Subcutaneous abdominal adipose tissue (tissue), 5 donors: Measurements from ENCODE around the gene CYP11A1.

Experiments
- H3K27ac ChIP-seq: one replicate; pipeline ENCODE4 v1.7.0; 2013; ENCODE audit warnings: low read depth, mild to moderate bottlenecking, inconsistent platforms, low read length, moderate library complexity
- H3K27me3 ChIP-seq, 5 donors: one replicate each; pipeline ENCODE4 v1.7.0; 2013; ENCODE audit warnings: low read length in 5 of 5, inconsistent platforms in 1 of 5; ENCODE audit not compliant: control insufficient read depth in 5 of 5, insufficient read depth in 4 of 5
- H3K36me3 ChIP-seq, 5 donors: one replicate each; pipeline ENCODE4 v1.7.0; 2013; ENCODE audit warnings: low read length in 5 of 5; ENCODE audit not compliant: control insufficient read depth in 5 of 5, insufficient read depth in 5 of 5
- H3K4me1 ChIP-seq, 5 donors: one replicate each; pipeline ENCODE4 v1.7.0; 2013; ENCODE audit warnings: low read length in 5 of 5, mild to moderate bottlenecking in 3 of 5, moderate library complexity in 1 of 5; ENCODE audit not compliant: control insufficient read depth in 5 of 5, insufficient read depth in 5 of 5
- H3K4me3 ChIP-seq, 5 donors: one replicate each; pipeline ENCODE4 v1.7.0; 2013; ENCODE audit warnings: low read length in 5 of 5, low read depth in 1 of 5
- H3K9ac ChIP-seq, 5 donors: one replicate each; pipeline ENCODE4 v1.7.0; 2013; ENCODE audit warnings: low read length in 5 of 5, mild to moderate bottlenecking in 4 of 5, moderate library complexity in 3 of 5
- H3K9me3 ChIP-seq, 5 donors: one replicate each; pipeline ENCODE4 v1.7.0; 2013; ENCODE audit warnings: low read length in 5 of 5; ENCODE audit not compliant: control insufficient read depth in 5 of 5
- donor health status: healthy.
- donor health status: healthy.
- donor health status: healthy.
- donor health status: healthy.
- donor health status: healthy.

CYP11A1 gene

DNA sequence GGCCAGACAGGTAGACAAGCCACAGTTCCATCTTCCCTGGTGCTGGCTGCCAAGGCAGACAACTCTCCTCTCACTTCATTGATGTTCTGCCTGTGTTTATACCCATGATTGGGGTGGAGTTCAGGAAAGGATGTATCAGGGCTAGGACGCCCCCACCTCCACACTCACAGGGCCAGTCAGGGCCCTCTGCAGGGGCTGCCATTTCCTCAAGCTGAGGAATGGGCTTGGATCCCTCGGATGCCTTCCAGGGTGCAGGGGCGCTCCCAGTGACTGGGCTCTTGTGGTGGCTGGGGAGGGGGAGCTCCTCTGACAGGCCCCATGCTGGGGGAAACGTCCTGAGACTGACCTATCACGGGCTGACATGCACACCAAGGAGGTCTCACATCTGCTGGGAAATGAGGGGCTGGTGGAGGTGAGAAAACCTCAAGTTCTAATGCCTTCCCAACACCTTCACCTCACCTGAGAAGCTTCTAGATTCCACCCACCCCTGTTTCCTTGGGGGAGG lies 34.9 kb upstream of the CYP11A1 start:
- no peaks in the 10 kb centered on the region for H3K9me3 ChIP-seq
- H3K27ac ChIP-seq = no peak overlapping the region
- H3K27me3 ChIP-seq = peaks cover 0 to 24% (median 3%) of the 10 kb centered on the region in 5 donors
- H3K36me3 ChIP-seq = no peaks in the 10 kb centered on the region
- H3K9ac ChIP-seq = no peak overlapping the region
- no peak overlapping the region for H3K4me3 ChIP-seq
- peaks cover 0 to 20% (median 11%) of the 10 kb centered on the region in 5 donors for H3K4me1 ChIP-seq

DNA sequence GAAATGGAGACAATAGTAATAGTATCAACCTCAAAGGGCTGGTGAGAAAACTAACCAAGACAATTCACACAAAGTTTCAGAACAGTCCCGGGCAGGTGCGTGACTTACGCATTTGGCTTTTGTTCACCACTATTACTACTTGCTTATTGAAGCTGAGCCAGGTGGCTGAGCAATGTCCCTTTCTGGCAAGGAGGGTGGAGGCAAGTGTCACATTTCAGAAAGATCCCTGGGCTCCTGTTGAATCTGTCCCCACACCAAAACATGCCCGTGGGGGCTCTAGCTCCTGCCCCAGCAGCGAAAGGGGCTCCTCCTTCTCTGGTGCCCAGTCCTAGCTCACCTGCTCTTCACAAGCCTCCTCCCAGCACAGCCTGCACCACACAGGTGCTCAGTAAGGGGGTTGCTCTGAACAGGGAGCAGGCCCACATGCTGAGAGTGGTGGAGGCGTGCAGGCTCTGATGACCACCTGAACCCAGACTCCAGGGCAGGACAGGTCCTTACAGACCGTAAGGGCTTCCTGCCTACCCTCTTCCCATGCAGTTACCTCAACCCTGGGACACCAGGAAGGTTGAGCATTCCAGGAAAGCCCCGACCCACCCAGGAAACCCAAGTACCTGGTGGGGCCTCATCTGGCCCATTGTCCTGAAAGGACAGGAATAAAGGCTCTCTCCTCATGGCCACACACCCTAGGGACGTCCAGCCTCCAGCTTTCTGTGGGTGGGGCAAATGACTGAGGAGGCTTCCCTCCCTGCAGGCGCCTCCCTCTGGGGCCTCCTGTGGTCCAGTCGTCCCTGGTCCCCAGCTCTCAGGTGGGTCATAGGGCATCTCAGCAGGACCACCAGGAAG lies 33.7 kb upstream of the CYP11A1 start:
- H3K27ac ChIP-seq = no peak overlapping the region
- H3K4me3 ChIP-seq = no peak overlapping the region
- peaks cover 0 to 26% (median 3%) of the 10 kb centered on the region in 5 donors for H3K27me3 ChIP-seq
- no peaks in the 10 kb centered on the region for H3K36me3 ChIP-seq
- no peak overlapping the region for H3K9ac ChIP-seq
- H3K9me3 ChIP-seq = no peaks in the 10 kb centered on the region
- H3K4me1 ChIP-seq = peaks cover 0 to 20% (median 11%) of the 10 kb centered on the region in 5 donors

DNA sequence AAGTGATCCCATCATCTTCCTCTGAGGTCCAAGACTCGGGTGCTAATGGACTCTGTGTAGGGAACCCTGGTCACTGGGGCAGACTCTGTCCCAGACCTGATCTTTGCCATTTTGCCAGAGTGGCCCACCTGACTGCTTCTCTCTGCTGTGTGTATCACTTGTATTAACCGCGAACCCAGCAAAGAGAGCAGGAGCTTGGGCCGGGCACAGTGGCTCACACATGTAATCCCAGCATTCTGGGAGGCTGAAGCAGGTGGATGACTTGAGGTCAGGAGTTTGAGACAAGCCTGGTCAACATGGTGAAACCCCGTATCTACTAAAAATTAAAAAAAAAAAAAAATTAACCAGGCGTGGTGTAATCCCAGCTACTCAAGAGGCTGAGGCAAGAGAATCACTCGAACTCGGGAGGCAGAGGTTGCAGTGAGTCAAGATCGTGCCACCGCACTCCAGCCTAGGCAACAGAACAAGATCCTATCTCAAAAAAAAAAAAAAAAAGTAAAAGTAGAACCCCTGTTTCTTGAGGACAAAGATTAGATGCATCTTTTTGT lies 32.9 kb upstream of the CYP11A1 start:
- peaks cover 0 to 20% (median 11%) of the 10 kb centered on the region in 5 donors for H3K4me1 ChIP-seq

DNA sequence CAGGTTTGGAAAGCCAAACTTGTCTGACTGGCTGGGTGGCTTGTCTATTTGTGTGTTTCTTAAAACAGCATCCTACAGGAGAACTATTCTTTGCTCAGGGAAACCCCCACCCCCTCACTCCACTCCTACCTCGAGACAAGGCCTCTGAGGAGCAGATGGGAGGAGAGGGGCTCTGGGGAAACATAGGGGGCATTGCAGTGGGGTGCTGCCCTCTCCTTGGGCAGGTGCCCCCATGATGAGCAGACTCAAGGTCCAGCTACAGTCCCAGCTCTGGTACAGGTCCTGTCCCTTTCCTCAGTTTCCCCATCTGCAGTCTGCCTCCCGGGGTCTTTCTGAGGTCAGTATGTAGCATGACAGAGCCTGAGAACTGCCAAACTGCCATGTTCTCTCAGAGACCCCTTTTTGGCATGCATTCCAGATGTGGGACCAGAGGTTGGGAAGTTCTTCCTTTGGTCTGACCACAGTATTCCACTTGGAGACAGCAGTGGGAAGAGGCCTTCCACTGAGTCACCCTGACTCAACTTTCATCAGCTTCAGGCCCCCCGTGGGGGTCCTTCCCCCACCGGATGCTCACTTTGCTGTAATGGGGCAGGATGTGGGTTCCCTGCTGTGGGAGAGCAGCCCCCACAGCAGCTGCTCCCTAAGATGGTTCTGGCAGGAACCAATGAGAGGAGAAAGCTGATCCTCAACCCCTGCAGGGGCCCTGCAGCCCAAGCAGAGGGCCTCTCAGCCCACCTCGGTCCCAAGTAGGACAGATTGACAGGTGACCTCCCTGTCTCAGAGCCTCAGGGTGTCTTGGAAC lies 32.3 kb upstream of the CYP11A1 start:
- H3K9me3 ChIP-seq = no peaks in the 10 kb centered on the region
- no peak overlapping the region for H3K27ac ChIP-seq
- no peaks in the 10 kb centered on the region for H3K36me3 ChIP-seq
- peaks cover 0 to 26% (median 3%) of the 10 kb centered on the region in 5 donors for H3K27me3 ChIP-seq
- no peak overlapping the region for H3K9ac ChIP-seq
- no peak overlapping the region for H3K4me3 ChIP-seq
- peaks cover 0 to 20% (median 11%) of the 10 kb centered on the region in 5 donors for H3K4me1 ChIP-seq

More for the DNA sequence above, 32.9 kb upstream of the CYP11A1 start:
- H3K9me3 ChIP-seq = no peaks in the 10 kb centered on the region
- H3K27ac ChIP-seq = no peak overlapping the region
- peaks cover 0 to 26% (median 3%) of the 10 kb centered on the region in 5 donors for H3K27me3 ChIP-seq
- no peaks in the 10 kb centered on the region for H3K36me3 ChIP-seq
- H3K9ac ChIP-seq = no peak overlapping the region
- no peak overlapping the region for H3K4me3 ChIP-seq

DNA sequence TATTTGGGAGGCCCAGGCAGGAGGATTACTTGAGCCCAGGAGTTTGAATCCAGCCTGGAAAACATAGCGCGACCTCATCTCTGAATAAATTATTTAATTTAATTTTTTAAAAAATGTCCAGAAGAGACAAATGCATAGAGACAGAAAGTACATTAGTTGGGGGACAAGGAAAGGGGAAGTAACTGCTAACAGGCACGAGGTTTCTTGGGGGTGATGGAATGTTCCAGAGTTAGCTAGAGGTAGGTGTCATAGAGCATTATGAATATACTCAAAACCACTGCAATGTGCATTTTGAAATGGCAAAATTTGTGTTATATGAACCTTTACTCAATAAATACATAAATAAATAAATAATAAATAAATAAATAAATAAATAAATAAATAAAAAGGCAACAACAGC lies 31.7 kb upstream of the CYP11A1 start:
- Histone ChIP-seq H3K27ac (no peak overlapping the region), H3K9me3 (no peaks in the 10 kb centered on the region), H3K4me3 (no peak overlapping the region), H3K36me3 (no peaks in the 10 kb centered on the region), H3K4me1 (peaks cover 0 to 20% (median 11%) of the 10 kb centered on the region in 5 donors), H3K9ac (no peak overlapping the region), H3K27me3 (peaks cover 0 to 26% (median 3%) of the 10 kb centered on the region in 5 donors)

DNA sequence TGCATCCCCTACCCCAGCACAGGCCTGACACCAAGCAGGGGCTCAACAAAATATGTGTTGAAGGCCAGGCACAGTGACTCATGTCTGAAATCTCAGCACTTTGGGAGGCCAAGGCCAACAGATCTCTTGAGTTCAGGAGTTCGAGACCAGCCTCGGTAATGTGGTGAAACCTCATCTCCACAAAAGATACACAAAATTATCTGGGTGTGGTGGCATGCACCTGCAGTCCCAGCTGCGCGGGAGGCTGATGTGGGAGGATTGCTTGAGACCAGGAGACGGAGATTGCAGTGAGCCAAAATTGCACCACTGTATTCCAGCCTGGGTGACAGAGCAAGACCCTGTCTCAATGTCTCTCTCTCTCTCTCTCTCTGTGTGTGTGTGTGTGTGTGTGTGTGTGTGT lies 30.7 kb upstream of the CYP11A1 start:
- H3K4me3 ChIP-seq = no peak overlapping the region
- H3K4me1 ChIP-seq = peaks cover 0 to 12% (median 10%) of the 10 kb centered on the region in 5 donors
- no peaks in the 10 kb centered on the region for H3K36me3 ChIP-seq
- H3K27me3 ChIP-seq = peaks cover 0 to 23% (median 3%) of the 10 kb centered on the region in 5 donors
- H3K27ac ChIP-seq = no peak overlapping the region
- no peaks in the 10 kb centered on the region for H3K9me3 ChIP-seq
- H3K9ac ChIP-seq = peak overlapping the region in 1 of 5 donors; percentile 33

DNA sequence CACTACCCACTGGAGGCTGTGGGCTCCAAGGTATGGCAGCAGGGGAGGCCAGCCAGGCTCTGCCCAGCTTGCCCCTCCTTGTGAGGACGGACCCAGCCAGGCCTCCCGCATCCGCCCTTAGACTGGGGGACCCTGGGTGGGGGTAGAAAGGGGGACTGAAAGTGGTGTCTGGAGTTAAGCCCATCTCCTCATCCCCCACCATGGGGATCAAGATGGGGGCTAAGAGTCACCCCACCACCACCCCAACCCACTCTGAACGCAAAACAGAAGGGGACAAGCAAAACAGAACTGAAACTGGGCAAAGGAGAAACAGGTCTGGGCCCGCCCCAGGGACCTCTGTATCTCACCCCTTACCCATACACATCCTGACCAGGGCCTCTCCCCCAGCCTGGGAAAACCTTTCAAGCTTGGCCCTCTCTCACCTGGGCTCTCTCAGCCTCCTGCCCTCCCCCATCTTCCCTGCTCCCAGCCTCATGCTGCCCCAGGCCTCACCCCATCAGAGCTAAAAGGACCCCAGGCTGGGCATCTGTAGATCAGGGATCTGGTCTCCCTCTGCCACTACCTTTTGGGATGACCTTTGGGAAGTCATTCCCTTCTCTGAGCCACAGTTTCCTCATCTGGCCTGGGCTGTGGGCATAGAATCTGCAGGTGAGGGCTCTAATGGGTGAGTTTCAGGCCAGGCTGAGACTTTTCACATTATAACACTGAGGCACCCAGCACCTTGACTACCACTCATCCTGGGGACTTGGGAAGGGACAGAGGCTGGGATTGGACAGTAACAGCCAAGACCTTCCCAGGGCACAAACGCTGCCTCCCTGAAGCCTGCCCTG lies 30.0 kb upstream of the CYP11A1 start:
- no peak overlapping the region for H3K4me3 ChIP-seq
- no peak overlapping the region for H3K27ac ChIP-seq
- H3K9ac ChIP-seq = peak overlapping the region in 1 of 5 donors; percentile 33
- no peaks in the 10 kb centered on the region for H3K36me3 ChIP-seq
- H3K4me1 ChIP-seq = peaks cover 0 to 5% (median 3%) of the 10 kb centered on the region in 5 donors
- H3K27me3 ChIP-seq = peaks cover 0 to 20% (median 3%) of the 10 kb centered on the region in 5 donors
- no peaks in the 10 kb centered on the region for H3K9me3 ChIP-seq

DNA sequence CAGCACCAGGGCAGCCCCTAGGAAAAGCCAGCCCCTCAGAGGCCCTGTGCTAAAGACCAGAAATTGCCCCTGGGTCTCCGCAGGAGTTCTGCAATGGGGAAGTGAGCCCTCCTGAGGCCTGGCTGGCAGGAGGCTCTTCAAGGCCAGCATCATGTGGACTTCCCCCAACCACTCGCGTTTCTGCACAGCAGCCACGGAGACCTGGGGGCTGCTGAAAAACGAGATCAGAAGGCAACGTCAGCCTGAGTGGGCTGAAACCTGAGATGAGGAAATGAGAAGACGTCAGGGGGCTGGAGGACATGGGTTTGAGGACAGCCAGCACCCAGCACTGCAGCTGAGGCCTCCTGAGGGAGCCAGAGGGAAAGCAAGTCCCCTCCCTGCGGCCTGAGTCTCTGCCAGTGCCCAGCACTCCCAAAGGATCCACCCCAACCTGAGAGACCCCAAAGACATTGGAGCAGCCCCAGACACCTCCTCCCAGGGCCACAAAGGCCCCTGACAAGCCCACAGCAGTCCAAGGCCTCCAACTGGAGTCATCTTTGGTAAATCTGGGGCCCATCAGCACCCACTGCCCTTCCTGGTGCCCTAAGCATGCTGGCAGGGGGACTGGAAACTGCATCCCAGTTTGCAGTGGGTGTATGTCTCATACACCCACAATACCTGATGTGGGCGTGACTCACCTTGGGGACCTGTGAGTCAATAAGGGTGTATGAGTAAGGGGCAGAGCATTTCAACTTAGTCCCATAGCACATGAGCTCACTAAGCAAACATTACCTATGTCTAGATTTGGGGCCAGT lies 29.2 kb upstream of the CYP11A1 start:
- Histone ChIP-seq H3K4me3 (no peak overlapping the region), H3K4me1 (no peaks in the 10 kb centered on the region), H3K27ac (no peak overlapping the region), H3K36me3 (no peaks in the 10 kb centered on the region), H3K9me3 (no peaks in the 10 kb centered on the region), H3K27me3 (peaks cover 0 to 16% (median 3%) of the 10 kb centered on the region in 5 donors), H3K9ac (no peak overlapping the region)

DNA sequence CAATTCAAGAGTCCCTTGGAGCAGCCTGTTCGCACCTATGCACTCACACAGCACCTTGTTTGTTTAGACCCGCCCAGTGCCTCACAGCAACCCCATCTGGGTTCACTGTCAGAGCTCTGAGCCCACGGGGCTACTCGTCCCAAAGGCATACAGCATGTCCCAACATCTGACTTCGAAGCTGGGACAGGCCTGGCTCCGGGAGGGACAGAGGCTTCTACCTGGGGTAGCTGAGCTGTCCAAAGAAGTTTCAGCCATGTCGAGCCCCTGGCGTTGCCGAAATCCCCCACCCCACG lies 28.6 kb upstream of the CYP11A1 start:
- no peak overlapping the region for H3K9ac ChIP-seq
- no peak overlapping the region for H3K27ac ChIP-seq
- H3K4me1 ChIP-seq = no peaks in the 10 kb centered on the region
- H3K4me3 ChIP-seq = no peak overlapping the region
- H3K27me3 ChIP-seq = peaks cover 0 to 13% (median 2%) of the 10 kb centered on the region in 5 donors
- H3K9me3 ChIP-seq = no peaks in the 10 kb centered on the region
- no peaks in the 10 kb centered on the region for H3K36me3 ChIP-seq
